ENCODE measurements around the gene SET. TPM values are rescaled to one million over a fixed set of nuclear protein-coding genes. Genes with fewer than 3 reads are reported as not detected.
"Not testable (repeated sequence)": the region's sequence is repeated elsewhere in the genome, so short reads cannot be mapped to it uniquely, and the experiment has no call there.

SET gene
- total RNA-seq, 1 donor from 2014 or later, result 448 TPM

DNA sequence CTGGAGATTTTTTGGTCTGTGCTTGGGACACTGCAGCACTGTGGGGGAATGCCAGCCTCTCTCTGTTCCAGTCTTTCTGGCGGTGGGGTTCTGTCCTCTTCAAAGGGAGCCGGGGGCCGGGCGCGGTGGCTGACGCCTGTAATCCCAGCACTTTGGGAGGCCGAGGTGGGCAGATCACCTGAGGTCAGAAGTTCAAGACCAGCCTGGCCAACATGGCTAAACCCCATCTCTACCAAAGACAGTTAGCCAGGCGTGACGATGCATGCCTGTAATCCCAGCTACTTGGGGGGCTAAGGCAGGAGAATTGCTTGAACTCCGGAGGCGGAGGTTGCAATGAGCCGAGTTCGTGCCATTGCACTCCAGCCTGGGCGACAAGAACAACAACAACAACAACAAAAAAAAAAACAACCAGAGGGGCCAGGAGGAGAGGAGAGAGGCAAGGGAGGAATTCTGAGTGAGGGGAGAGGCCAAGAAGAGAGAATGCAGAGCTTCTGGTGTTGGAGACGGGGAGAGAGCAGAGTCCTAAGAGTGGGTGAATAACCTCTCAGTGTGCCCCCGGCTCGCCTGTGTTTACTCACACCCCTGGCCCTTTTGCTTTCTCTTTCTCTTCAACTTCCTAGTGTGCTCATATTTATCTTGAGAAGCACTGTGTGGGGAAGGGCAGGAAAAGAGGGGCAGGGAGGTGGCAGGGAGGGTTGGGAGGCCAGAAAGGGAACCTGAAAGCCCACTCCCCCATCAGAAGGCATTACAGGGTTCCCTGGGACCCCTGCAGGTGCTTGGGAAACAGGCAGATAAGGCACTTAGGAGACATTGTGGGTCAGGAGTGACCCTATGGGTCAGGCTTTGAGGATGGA lies 3.2 kb upstream of the SET start:
- intact Hi-C loops (cut with micrococcal nuclease), result loop anchor here (1.0 to 5.0 kb wide), 5 partner anchors 101 to 409 kb away; partner anchors contain the start of genes GOLGA2, LRRC8A, SPTAN1 and SWI5

DNA sequence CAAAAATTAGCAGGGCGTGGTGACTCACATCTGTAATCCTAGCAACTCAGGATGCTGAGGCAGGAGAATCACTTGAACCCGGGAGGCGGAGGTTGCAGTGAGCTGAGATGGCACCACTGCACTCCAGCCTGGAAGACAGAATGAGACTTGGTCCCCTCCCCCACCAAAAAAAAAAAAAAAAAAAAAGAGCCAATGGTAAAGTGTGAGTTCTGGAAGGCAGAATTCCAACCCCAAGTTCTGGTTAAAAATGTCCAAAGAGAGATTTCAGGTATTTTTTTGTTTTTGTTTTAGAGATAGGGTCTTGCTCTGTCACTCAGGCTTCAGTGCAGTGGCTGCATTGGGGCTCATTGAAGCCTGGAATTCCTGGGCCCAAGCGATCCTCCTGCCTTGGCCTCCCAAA lies 1.6 kb upstream of the SET start:
- intact Hi-C loops (cut with micrococcal nuclease), result loop anchor here (5.0 kb wide), 3 partner anchors 100 to 410 kb away; partner anchors contain the start of genes GOLGA2, SWI5 and TBC1D13

DNA sequence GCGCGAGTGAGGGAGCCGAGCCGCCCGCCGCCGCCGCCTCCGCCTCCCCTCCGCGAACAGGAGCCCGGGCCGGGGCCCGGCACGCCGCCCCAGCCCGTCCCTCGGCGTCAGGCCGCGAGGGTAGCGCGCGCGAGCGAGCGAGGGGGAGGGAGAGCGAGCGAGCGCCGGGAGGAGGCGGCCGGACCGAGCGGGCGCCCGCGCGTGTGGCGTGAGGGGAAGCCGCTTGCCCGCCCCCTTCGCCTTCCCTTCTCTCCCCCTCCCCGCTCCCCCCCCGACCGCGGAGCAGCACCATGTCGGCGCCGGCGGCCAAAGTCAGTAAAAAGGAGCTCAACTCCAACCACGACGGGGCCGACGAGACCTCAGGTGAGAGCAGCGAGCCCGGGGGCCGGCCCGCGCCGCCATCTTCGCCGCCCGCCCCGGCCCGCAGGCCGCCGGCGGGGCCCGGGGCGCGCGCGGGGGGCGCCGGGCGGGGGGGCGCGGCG lies 312 bp downstream of the SET start:
- intact Hi-C loops (cut with micrococcal nuclease), result loop anchor here (1.0 to 5.0 kb wide), 8 partner anchors 82 to 412 kb away; partner anchors contain the start of genes DOLK, ENDOG, GOLGA2 and MIGA2

DNA sequence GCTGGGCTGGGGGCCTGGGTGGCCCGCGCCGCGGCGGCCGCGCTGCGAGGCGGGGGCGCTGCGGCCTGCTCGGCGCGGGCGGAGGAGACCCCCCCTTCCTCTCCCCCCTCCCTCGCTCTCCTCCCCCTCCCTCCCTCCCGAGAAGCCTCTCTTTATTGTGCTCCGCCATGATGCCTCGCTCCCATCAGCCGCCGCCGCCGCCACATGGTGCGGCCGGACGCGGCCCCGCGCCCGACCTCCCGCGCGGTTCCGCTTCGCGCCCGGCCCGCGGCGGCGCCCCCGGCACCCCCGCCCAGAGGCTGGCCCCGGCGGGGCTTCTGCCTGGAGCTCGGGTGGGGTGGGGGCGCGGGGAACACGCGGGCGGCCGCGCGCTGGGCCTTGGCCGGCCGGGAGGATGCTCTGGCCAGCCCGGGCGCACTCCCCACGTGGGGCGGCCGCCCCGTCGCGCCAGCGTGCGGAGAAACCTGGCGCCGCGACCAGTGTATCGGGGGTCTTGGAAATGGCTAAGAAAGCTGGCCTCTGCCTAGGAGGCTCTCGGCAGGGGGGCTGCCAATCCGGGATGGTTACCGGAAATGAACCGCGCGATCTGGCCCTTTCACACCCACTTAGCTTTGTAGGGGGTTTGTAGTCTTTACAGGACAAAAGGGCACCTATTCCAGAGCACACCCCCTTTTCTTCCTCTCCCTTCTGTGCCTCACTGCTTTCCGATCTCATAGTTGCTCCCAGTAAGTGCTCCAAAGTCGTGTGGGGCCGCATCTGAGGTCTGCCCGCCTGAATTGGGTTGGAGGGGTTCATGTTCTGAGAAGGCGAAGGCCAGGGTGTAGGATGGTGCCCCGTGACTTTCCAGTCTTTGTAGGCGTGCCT lies 1.0 kb downstream of the SET start:
- intact Hi-C loops (cut with micrococcal nuclease), result loop anchor here (1.0 to 5.0 kb wide), 10 partner anchors 12 to 413 kb away; partner anchors contain the start of genes DOLK, ENDOG, GOLGA2 and MIGA2

DNA sequence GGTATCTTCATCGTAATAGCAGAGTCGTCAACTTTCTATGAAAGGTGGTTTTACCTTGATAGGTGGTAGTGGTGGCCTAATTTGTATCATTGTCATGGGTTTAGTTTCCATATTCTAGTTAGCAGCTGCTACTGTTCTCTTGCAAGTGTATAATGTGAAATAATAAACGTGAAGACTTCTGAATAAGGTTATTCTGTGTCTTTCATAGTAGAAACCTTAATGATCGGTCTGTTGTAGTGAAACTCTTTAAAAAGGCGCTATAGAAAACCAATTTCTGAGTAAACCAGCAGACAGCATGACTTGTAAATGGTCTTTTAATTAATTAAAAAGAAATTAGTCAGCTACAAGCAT lies 1.6 kb downstream of the SET start:
- intact Hi-C loops (cut with micrococcal nuclease), result loop anchor here (1.0 kb wide), 2 partner anchors 12 to 139 kb away; partner anchors contain the start of genes PKN3 and SPOUT1

DNA sequence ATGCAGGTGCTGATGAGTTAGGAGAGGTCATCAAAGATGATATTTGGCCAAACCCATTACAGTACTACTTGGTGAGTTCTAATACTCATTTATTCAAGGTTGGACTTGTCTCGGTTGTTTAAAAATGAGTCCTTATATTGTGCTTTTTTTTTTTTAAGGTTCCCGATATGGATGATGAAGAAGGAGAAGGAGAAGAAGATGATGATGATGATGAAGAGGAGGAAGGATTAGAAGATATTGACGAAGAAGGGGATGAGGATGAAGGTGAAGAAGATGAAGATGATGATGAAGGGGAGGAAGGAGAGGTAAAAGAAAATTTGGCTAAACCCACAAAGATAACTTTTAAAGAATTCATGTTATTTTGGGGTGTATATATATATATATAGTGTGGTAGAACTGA lies 4.7 kb downstream of the SET start:
- intact Hi-C loops (cut with micrococcal nuclease), result not testable (repeated sequence)

DNA sequence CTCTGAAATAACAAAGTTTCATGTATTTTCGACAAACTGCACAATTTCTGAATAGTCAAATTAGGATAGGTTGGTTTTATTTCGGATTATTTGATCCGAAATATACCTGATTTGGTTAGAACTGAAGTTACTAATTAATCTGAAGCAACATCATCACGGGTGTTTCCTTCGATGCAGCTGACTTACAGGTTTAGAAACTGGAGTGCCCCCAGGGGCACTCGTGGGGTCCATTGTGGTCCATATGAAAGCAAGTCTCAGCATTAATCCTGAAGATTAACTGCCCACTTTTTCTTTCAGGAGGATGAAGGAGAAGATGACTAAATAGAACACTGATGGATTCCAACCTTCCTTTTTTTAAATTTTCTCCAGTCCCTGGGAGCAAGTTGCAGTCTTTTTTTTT lies 5.3 kb downstream of the SET start:
- intact Hi-C loops (cut with micrococcal nuclease), result no loop called here

DNA sequence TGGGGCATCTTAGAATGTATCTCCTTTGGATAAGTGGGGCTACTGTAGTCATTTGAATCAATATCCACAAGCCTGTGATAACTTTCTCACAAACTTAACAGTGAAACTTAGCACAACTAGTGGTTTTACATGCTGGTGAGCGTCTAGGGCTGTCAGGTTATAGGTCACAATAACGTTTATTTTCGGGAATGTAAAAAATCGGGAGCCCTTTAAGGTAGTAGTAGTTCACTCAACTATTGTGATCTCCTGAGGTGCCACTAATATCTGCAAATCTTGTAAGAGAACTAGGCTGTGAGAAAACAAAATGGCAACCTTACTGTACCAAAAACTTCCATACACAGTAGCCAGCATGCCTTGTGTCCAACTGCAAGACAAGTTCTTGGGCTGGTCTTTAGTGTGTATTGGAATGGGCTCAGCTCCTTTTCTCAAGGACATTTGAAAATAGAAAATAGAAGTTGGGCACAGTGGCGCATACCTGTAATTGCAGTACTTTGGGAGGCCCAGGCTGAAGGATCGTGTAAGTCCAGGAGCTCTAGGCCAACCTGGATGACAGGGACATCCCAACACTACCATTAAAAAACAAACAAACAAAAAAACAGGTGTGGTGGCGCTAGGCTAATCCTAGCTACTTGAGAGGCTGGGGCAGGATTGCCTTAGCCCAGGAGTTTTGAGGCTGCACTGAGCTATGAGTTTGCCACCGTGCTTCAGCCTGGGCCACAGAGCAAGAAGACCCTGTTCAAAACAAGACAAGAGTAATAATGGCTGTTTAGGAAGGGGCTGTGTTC lies 8.1 kb downstream of the SET start:
- intact Hi-C loops (cut with micrococcal nuclease), result no loop called here

DNA sequence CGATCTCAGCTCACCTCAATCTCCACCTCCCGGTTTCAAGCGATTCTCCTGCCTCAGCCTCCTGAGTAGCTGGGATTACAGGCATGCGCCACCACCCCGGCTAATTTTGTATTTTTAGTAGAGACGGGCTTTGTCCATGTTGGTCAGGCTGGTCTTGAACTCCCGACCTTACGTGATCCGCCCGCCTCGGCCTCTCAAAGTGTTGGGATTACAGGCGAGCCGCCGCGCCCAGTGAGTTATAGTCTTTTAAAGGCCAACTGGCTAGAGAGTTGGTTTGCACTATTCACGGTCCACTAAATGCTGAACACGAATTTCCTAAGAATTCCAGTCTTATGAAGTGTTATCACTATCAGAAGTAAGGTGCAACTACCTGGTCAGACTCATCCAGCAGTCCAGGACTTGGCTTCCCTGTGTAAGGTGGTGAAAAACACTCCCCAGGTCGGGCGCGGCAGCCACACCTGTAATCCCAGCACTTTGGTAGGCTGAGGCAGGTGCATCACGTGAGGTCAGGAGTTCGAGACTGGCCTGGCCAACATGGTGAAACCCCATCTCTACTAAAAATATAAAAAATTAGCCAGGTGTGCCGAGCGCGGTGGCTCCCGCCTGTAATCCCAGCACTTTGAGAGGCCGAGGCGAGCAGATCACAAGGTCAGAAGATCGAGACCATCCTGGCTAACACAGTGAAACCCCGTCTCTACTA lies 10.2 kb downstream of the SET start:
- intact Hi-C loops (cut with micrococcal nuclease), result not testable (repeated sequence)

DNA sequence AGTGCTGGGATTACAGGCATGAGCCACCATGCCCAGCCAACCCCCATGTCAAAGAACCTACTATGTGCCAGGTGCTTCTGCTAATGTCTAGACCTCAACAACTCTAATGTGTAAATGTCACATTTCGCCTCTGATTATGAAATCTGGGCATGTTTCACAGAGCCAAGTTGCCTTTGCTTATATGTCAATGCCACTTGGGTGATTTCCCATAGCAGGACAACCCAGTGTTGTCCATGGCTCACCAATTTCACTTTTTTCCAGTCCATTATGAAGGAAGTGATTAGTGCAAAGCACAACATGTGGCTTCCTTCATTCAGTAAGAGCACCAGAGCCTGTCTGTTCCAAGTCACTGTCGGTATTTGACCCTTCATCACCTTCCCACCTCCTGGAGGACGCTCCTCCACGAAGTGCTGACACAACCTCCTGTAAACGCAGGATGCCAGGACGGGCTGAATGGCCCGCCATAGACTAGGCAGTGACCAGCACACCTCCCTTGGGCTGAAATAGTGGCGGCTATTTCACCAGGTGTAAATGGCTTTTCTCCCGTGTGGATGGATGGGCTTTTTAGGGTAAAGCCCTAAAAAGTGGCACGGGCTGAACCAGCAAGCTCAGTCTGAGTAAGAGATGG lies 12.3 kb downstream of the SET start:
- intact Hi-C loops (cut with micrococcal nuclease), result loop anchor here (2.0 kb wide), 1 partner anchor 47 kb away; no protein-coding TSS in a partner anchor

DNA sequence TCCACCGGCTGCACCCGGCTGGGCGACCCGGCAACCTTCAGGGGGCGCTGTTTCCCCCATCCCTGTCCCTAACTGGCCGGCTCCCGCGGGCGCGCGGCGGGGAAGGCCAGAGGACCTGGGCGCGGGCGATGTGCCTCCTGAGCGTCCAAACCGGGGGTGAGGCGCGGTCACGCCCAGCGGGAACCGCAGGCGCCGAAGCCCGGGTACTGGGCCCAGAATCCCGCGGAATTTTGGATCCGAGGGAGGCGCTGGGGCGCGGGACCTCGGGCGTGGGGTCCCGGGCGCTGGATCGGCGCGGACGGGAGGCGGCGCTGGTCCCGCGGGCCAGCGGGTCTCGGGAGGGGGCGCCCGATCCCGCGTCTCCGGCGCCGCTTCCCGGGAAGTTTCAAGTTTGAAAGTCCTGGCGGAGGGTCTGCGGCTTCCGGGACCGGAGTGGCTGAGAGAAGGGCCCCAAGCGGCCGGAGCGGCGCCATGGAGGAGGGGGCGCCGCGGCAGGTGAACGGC lies 13.5 kb downstream of the SET start, which contains the start of gene PKN3:
Gene PKN3 (plus strand): TSS at position 59 of the 504 bp plus-strand sequence. CDS start 413 bp downstream, at position 472.
- intact Hi-C loops (cut with micrococcal nuclease), result loop anchor here (1.0 to 2.0 kb wide), 4 partner anchors 12 to 179 kb away; partner anchors contain the start of genes ENDOG, KYAT1 and ZDHHC12

DNA sequence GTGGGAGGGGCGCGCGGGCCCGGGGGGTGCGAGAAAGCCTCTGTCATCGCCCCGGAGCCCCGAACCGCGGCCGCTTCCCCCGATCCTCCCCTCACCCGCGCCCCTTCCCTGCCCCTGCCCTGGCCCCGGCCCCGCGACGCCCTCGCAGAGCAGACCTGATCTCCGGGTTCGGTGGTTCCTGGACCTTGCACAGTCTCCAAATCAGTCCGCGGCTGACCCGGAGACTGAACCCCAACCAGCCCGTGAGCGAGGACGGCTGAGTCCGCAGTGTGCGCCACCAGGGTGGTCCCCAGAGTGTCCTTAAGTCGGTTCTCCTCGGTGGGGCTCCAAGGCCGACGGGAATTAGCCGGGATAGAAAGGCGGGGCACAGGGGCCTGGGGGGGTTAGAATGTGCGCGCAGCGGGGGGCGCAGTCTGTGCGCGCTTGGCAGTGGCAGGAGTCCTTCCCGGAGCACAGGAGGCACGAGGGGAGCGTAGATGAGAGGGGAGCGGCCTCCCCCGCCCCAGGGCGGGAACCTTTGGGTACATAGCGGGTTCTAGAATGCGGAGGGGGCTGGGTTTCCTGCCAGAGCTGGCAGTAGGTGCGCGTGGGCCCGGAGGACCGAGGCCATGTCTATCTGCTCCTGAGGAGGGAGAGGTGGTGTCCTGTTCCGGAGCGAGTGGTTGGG lies 14.1 kb downstream of the SET start:
- intact Hi-C loops (cut with micrococcal nuclease), result loop anchor here (1.0 to 2.0 kb wide), 4 partner anchors 13 to 178 kb away; partner anchors contain the start of genes ENDOG, KYAT1 and ZDHHC12

DNA sequence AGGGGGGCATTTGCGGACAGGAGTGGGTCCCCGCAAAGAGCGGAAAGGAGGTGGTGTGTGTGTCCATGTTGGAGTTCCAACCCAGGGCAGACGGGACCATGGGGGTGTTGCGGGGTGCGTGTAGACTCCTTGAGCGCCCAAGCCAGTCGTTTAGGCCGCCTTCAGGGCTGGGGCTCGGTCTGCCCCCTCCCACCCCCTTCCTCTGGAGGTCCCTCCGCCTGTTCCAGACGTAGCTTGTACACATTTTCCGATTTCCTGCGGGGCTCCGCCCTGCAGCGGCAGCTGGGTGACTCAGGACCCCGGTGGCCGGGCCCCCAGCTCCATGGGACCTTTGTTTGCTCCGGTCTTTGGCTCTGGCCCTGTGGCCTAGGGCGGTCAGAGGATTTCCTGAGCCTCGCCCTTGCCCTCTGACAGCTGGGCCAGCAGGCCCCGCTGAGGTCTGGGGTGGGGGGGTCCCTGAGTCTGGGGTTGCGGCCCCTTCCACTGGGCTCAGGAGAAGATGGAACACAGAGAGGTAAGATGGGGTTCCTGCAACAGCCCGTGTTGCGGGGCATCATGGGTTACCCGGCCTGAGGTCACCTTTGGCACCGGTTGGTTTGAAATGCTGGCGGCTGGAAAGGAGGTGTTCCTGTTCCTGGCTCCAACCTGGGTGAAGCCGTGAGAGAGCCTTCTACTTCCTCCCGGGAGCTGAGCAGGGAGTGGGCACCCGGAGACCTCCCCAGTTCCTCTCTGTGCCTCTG lies 14.8 kb downstream of the SET start:
- intact Hi-C loops (cut with micrococcal nuclease), result loop anchor here (2.0 kb wide), 1 partner anchor 21 kb away; the partner anchor contains the start of gene ZDHHC12

DNA sequence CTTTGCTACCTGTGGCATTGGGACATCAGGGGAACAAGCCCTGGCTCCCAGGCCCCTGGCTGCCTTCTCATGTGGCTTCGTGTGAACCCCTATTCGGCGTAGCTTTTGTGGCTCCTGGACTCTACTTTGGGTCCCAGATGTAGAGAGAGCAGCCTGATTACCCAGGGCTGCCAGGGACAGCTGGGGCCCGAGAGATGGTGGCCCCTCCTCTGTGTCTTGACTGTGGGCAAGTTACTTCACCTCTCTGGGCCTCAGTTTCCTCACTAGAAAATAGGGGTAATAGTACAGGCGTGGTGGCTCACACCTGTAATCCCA lies 15.3 kb downstream of the SET start:
- intact Hi-C loops (cut with micrococcal nuclease), result no loop called here

DNA sequence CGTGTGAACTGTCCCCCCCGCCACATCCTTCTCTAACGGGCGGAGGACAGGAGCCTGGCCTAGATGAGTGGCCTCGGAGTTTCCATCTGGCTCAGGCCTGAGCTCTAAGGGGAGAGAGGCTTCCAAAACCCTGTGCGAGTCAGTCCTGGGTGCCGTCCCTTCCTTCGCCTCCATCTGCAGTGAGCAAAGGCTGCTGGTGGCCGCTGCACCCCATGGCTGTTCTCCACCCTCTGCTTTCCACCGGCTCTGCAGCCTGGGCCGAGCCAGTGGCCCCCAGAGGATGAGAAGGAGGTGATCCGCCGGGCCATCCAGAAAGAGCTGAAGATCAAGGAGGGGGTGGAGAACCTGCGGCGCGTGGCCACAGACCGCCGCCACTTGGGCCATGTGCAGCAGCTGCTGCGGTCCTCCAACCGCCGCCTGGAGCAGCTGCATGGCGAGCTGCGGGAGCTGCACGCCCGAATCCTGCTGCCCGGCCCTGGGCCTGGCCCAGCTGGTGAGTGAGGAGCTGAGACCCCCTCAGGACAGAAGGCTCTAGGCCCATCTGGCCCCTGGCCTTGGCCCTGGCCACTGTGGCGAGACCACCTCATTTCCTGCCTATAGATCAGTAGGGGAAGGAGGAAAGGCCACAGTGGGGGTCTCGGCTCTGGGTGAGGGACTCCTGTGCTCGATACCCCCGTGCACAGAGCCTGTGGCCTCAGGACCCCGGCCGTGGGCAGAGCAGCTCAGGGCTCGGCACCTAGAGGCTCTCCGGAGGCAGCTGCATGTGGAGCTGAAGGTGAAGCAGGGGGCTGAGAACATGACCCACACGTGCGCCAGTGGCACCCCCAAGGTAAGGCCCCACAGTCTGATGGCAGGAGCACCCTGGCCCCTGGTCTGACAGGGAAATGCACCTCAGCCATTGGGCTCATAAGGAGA lies 16.3 kb downstream of the SET start:
- intact Hi-C loops (cut with micrococcal nuclease), result no loop called here

DNA sequence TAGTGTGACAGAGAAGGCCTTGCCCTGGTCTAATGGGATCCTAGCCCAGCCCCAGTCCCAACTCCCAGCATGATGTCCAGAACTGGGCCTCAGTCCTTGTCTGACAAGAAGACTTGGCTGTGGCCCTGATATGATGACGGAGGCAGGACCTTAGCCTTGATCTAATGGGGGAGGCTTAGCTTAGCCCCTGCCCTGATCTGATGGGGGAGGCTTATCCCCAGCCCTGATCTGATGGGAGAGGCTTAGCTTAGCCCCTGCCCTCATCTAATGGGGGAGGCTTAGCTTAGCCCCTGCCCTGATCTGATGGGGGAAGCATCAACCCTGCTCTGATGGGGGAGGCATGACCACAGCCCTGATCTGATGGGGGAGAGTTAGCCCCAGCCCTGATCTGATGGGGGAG lies 17.0 kb downstream of the SET start:
- intact Hi-C loops (cut with micrococcal nuclease), result no loop called here
